ENCODE results near the gene PCDHB13.
"Not testable (repeated sequence)": the region's sequence is repeated elsewhere in the genome, so short reads cannot be mapped to it uniquely, and the experiment has no call there.

- TF ChIP-seq CTCF, POLR2A (IDR thresholded peaks at IDR 0.05): not testable (repeated sequence)
Measured at GRCh38 chr5:141201126-141201525, 12.6 kb upstream of the PCDHB13 start.
